HG02610 (cell line): Measurements from ENCODE around the gene BEAN1.
"Not testable (repeated sequence)": the region's sequence is repeated elsewhere in the genome, so short reads cannot be mapped to it uniquely, and the experiment has no call there.

Experiments used
- ATAC-seq: cut with Tn5 transposase; IDR thresholded peaks from one replicate; pipeline ENCODE4 v1.9.1; 2021; ENCODE audit warnings: mild to moderate bottlenecking, moderate library complexity; ENCODE audit not compliant: unreplicated experiment

Gene BEAN1

GRCh38 chr16:66466636-66467035 lies 39.5 kb downstream of the BEAN1 start:
- ATAC-seq = not testable (repeated sequence)

GRCh38 chr16:66467611-66468010 lies 40.5 kb downstream of the BEAN1 start:
- no peak for ATAC-seq

- ATAC-seq = no peak
Observed at GRCh38 chr16:66468321-66468965, 41.3 kb downstream of the BEAN1 start.

GRCh38 chr16:66469291-66469946 lies 42.3 kb downstream of the BEAN1 start:
- ATAC-seq = no peak

GRCh38 chr16:66469947-66470546 lies 43.0 kb downstream of the BEAN1 start:
- ATAC-seq = no peak

- no peak for ATAC-seq
Observed at GRCh38 chr16:66470556-66470955, 43.5 kb downstream of the BEAN1 start.

GRCh38 chr16:66471264-66471663 lies 44.2 kb downstream of the BEAN1 start:
- ATAC-seq = no peak

- no peak for ATAC-seq
Observed at GRCh38 chr16:66471716-66472393, 44.8 kb downstream of the BEAN1 start.

GRCh38 chr16:66473051-66473571 lies 46.0 kb downstream of the BEAN1 start:
- ATAC-seq = no peak

- no peak for ATAC-seq
Observed at GRCh38 chr16:66473654-66474519, 46.8 kb downstream of the BEAN1 start.

- ATAC-seq = peak; percentile 81
Observed at GRCh38 chr16:66474750-66475199, 47.7 kb downstream of the BEAN1 start.

- no peak for ATAC-seq
Observed at GRCh38 chr16:66475232-66475631, 48.1 kb downstream of the BEAN1 start.

- ATAC-seq = no peak
Observed at GRCh38 chr16:66476328-66477027, 49.4 kb downstream of the BEAN1 start.

- ATAC-seq = no peak
Observed at GRCh38 chr16:66477028-66477515, 50.0 kb downstream of the BEAN1 start.

- ATAC-seq = no peak
Observed at GRCh38 chr16:66478733-66479511, 51.8 kb downstream of the BEAN1 start.

GRCh38 chr16:66479661-66480264 lies 52.7 kb downstream of the BEAN1 start:
- ATAC-seq = no peak

- ATAC-seq = no peak
Observed at GRCh38 chr16:66480265-66481080, 53.4 kb downstream of the BEAN1 start.
